Upper lobe of left lung (tissue), 6 donors: ENCODE measurements around the gene MLLT6. TPM values are rescaled to one million over a fixed set of nuclear protein-coding genes. Genes with fewer than 3 reads are reported as not detected.

Experiments
- ATAC-seq, 2 donors: fragments of 200-7000 bp; cut with Tn5 transposase; one replicate each; pipeline ENCODE4 v1.9.1; 2022; ENCODE audit warnings: mild to moderate bottlenecking in 2 of 2, moderate library complexity in 2 of 2; ENCODE audit not compliant: low FRiP score in 2 of 2
- DNase-seq, 2 donors: peaks; one replicate each; pipeline ENCODE4 v3.0.0-alpha.2; 2019 to 2020
- H3K27ac ChIP-seq, 4 donors: fragments of 200-600 bp; sonication (generic); one replicate each; pipeline ENCODE4 v1.5.1; 2016 to 2019
- H3K27me3 ChIP-seq, 4 donors: fragments of 200-600 bp; sonication (generic); one replicate each; pipeline ENCODE4 v1.5.1; 2017 to 2019
- H3K36me3 ChIP-seq, 4 donors: fragments of 200-600 bp; sonication (generic); one replicate each; pipeline ENCODE4 v1.5.1; 2016 to 2019
- H3K4me1 ChIP-seq, 4 donors: fragments of 200-600 bp; sonication (generic); one replicate each; pipeline ENCODE4 v1.5.1; 2018 to 2019
- H3K4me3 ChIP-seq, 4 donors: fragments of 200-600 bp; sonication (generic); one replicate each; pipeline ENCODE4 v1.5.1; 2017 to 2019; ENCODE audit warnings: mild to moderate bottlenecking in 2 of 4, moderate library complexity in 1 of 4
- H3K9me3 ChIP-seq, 4 donors: fragments of 200-600 bp; sonication (generic); one replicate each; pipeline ENCODE4 v1.5.1; 2018 to 2019
- EP300 ChIP-seq, 4 donors: sonication (generic); formaldehyde crosslinking; IDR thresholded peaks; one replicate each; pipeline ENCODE4 v1.5.1; 2017; ENCODE audit warnings: antibody characterized with exemption in 4 of 4, control low read depth in 2 of 4
- POLR2A ChIP-seq, 4 donors: fragments of 450-650 bp; IDR thresholded peaks; one replicate each; pipeline ENCODE4 v1.5.1; 2016 to 2017; ENCODE audit warnings: antibody characterized with exemption in 4 of 4, mild to moderate bottlenecking in 2 of 4
- POLR2AphosphoS5 ChIP-seq, 2 donors: sonication (generic); formaldehyde crosslinking; IDR thresholded peaks; one replicate each; pipeline ENCODE4 v1.5.1; 2017; ENCODE audit warnings: antibody characterized with exemption in 2 of 2
- WGBS, 2 donors: methylation state at CpG; one replicate each; pipeline ENCODE4 v1.1.5; 2017 to 2018; 5-methylcytosine and 5-hydroxymethylcytosine counted together
- total RNA-seq, 6 donors: library from RNA; depleted of rRNA in 4 of 6; stranded (reverse); fragments of >200 nt in 4 of 6; gene quantifications; one replicate each; pipeline versions ENCODE4 v1.1.0 to v1.2.1, GENCODE V29; 2016 to 2021
- TF ChIP-seq, protein P1 (sequence below), 6 experiments: fragments of 450-650 bp in 4 of 6; fragments of 200-600 bp in 2 of 6; sonication (generic) in 2 of 6; IDR thresholded peaks; one replicate each; pipeline ENCODE4 v1.5.1; 2016 to 2019; ENCODE audit warnings: antibody characterized with exemption in 6 of 6
- donor health status: DM: no; HTN: no; CAD: no; lungs with moderate emphysema.
- donor health status: DM: no; HTN: yes; CAD: no; lungs with severe emphysema.

The MLLT6 gene
- total RNA-seq, 6 donors from 2014 or later, result 69.2 to 305 (median 122) TPM

DNA sequence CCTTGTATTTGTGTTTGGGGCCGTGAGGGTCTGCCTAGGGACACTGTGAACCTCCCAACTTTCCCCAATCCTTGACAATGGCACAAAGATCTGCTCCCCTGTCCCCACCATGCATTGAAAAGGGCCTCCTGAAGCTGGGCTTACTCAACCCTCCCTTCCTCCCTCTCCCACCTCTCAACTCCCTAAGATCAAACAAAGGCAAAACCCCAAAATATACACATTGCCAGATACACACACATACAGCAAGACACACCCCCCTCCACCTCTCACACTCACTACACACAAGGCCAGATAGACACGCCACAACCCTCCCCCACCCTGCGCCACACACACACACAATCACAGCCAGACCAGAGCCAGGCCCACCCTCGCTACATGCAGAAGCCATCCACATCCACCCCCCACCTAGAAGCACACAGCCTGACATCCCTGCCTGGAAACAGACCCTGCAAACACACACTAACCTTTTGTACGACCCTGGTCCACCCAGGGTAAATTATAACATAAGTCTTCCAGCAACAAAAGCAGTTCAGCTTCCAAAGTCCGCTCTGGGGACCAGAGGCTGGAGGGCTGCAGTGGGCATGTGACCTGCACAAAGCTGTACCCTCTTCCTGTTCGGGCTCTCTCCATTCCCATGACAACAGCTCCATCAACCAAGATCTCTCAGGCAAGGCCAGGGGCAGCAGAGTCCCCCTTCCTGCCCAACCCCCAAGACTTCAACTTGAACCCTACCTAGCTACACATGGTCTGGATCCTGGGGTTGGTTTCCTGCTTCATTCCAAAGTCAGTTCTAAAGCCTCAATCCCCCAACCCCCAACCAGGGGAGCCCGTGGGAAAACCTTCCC, 41.2 kb downstream of the MLLT6 start:
- Histone ChIP-seq H3K4me3 (peak overlapping the region in 3 of 4 donors; percentile 84 to 86 (median 85)), H3K27me3 (peaks cover 0 to 14% (median 2%) of the 10 kb centered on the region in 4 donors), H3K4me1 (peaks cover 70 to 93% (median 92%) of the 10 kb centered on the region in 4 donors), H3K27ac (peak overlapping the region; percentile 89 to 95 (median 92)), H3K9me3 (no peaks in the 10 kb centered on the region), H3K36me3 (no peaks in the 10 kb centered on the region)
- WGBS, 2 donors, result 44% methylated on average over 8 of the region's 8 CpGs
- TF ChIP-seq, protein P1, sequence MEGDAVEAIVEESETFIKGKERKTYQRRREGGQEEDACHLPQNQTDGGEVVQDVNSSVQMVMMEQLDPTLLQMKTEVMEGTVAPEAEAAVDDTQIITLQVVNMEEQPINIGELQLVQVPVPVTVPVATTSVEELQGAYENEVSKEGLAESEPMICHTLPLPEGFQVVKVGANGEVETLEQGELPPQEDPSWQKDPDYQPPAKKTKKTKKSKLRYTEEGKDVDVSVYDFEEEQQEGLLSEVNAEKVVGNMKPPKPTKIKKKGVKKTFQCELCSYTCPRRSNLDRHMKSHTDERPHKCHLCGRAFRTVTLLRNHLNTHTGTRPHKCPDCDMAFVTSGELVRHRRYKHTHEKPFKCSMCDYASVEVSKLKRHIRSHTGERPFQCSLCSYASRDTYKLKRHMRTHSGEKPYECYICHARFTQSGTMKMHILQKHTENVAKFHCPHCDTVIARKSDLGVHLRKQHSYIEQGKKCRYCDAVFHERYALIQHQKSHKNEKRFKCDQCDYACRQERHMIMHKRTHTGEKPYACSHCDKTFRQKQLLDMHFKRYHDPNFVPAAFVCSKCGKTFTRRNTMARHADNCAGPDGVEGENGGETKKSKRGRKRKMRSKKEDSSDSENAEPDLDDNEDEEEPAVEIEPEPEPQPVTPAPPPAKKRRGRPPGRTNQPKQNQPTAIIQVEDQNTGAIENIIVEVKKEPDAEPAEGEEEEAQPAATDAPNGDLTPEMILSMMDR (IDR thresholded peaks at IDR 0.05), result no peak
- TF ChIP-seq EP300 (IDR thresholded peaks at IDR 0.05) (no peak), POLR2A (IDR thresholded peaks at IDR 0.05) (no peak), POLR2AphosphoS5 (IDR thresholded peaks at IDR 0.05) (no peak)
- ATAC-seq (no peak), DNase-seq (no peak)

- Histone ChIP-seq H3K4me3 (peak overlapping the region; percentile 84 to 97 (median 86)), H3K9me3 (no peaks in the 10 kb centered on the region), H3K27ac (peak overlapping the region; percentile 89 to 95 (median 92)), H3K4me1 (peaks cover 69 to 90% (median 89%) of the 10 kb centered on the region in 4 donors), H3K27me3 (peaks cover 0 to 14% (median 2%) of the 10 kb centered on the region in 4 donors), H3K36me3 (no peaks in the 10 kb centered on the region)
- 6 to 10% methylated on average over 4 to 18 of the region's 21 CpGs for WGBS, 2 donors
- DNase-seq, result peak in 1 of 2 donors; percentile 80
- no peak for ATAC-seq
- no peak for TF ChIP-seq POLR2A (IDR thresholded peaks at IDR 0.05)
- TF ChIP-seq, protein P1 (IDR thresholded peaks at IDR 0.05), result no peak
- TF ChIP-seq EP300 (IDR thresholded peaks at IDR 0.05), result no peak
- TF ChIP-seq POLR2AphosphoS5 (IDR thresholded peaks at IDR 0.05), result no peak
Measured at GRCh38 chr17:38746849-38747462, 41.9 kb downstream of the MLLT6 start.

GRCh38 chr17:38747463-38748148, 42.5 kb downstream of the MLLT6 start:
- Histone ChIP-seq H3K4me1 (peaks cover 62 to 86% (median 84%) of the 10 kb centered on the region in 4 donors), H3K36me3 (no peaks in the 10 kb centered on the region), H3K9me3 (no peaks in the 10 kb centered on the region), H3K27me3 (peaks cover 0 to 14% (median 2%) of the 10 kb centered on the region in 4 donors), H3K27ac (peak overlapping the region; percentile 89 to 95 (median 92)), H3K4me3 (peak overlapping the region; percentile 84 to 97 (median 86))
- TF ChIP-seq EP300 (IDR thresholded peaks at IDR 0.05) (no peak), POLR2AphosphoS5 (IDR thresholded peaks at IDR 0.05) (no peak)
- TF ChIP-seq, protein P1 (IDR thresholded peaks at IDR 0.05), result peak in 1 of 6 experiments; percentile 28
- WGBS, 2 donors, result 2% methylated on average over 31 to 43 of the region's 64 CpGs
- ATAC-seq, result peak in 1 of 2 donors; percentile 0
- peak in 1 of 2 donors; percentile 92 for DNase-seq

DNA sequence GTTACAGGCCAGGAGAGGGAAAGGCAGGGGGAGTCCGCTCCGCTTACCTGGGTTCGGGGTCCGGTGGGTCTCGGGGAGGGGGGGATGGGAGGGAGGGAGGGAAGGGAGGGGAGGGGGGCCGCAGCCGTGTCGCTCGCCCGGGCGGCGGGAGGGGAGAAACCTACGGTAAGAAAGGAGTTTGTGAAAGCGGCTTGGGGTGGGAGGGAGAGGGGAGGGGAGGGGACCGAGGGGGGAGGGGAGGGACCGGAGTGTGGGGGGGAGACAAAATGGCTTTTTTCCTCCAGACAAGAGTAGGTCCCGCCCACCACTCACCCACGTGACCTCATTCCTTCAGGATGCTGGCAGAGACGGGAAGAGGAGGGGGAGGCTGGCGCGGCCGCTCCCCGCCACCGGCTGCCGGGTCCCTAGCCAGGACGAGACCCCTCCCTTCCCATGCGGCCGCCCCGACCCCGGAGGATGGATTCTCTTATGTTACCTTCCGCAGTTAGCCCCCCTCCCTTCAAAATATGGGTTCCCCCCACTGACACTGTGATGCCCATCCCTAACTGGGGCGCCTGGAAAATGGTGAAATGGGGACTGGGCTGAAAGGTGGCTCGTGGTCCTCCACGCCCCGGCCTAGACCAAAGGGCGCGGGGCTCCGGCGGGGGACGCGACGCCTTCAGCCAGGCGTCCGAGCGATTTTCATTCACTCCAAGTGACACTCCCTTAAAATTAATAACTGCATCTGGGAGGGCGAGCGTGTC, 43.2 kb downstream of the MLLT6 start, which contains the start of gene PCGF2:
PCGF2 (minus strand) TSS at position 188 of the 743 bp plus-strand sequence. CDS start 7,934 bp downstream, outside the sequence.
- H3K9me3 ChIP-seq, result no peaks in the 10 kb centered on the region
- WGBS, 2 donors, result 1% methylated on average over 15 to 33 of the region's 47 CpGs
- H3K27ac ChIP-seq, result peak within 1 kb of the TSS; percentile 89 to 95 (median 92)
- ATAC-seq (peak; percentile 12 to 59), DNase-seq (peak; percentile 88 to 91)
- TF ChIP-seq POLR2A (IDR thresholded peaks at IDR 0.05) (peak in 2 of 4 donors; percentile 24 to 36), POLR2AphosphoS5 (IDR thresholded peaks at IDR 0.05) (peak; percentile 46 to 62), EP300 (IDR thresholded peaks at IDR 0.05) (no peak)
- peaks cover 0 to 14% (median 2%) of the 10 kb centered on the region in 4 donors for H3K27me3 ChIP-seq
- H3K36me3 ChIP-seq, result no peaks in the 10 kb centered on the region
- peak within 1 kb of the TSS; percentile 84 to 97 (median 86) for H3K4me3 ChIP-seq
- peaks cover 58 to 82% (median 80%) of the 10 kb centered on the region in 4 donors for H3K4me1 ChIP-seq
